ENCODE measurements around the gene ARL4D. TPM values are rescaled to one million over a fixed set of nuclear protein-coding genes. Genes with fewer than 3 reads are reported as not detected.

The ARL4D gene, protein sequence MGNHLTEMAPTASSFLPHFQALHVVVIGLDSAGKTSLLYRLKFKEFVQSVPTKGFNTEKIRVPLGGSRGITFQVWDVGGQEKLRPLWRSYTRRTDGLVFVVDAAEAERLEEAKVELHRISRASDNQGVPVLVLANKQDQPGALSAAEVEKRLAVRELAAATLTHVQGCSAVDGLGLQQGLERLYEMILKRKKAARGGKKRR
- 17.4 to 27.9 TPM (median 21.9 TPM) in 5 replicates for total RNA-seq (2022; extraction: Qiagen RNA extraction; ENCODE audit: low read depth)

GRCh38 chr17:43398724-43399595 lies at the start of gene ARL4D:
Gene ARL4D (plus strand): TSS chr17:43398993. CDS start chr17:43399733, 740 bp downstream.

Other genes with a start within 250 kb of the ARL4D start
- gene NBR1, start 227.8 kb upstream of the ARL4D start, total RNA-seq (2022; extraction: Qiagen RNA extraction; ENCODE audit: low read depth), result 33.5 to 45.9 TPM (median 41.3 TPM) in 5 replicates
- 0.49 to 2.3 TPM (median 1.2 TPM) in 5 replicates for gene TMEM106A, start 187.1 kb upstream of the ARL4D start, total RNA-seq (2022; extraction: Qiagen RNA extraction; ENCODE audit: low read depth)
- gene CCDC200, start 170.4 kb upstream of the ARL4D start, total RNA-seq (2022; extraction: Qiagen RNA extraction; ENCODE audit: low read depth), result not detected in 5 replicates
- not detected in 5 replicates for gene RNU2-1, start 165.0 kb upstream of the ARL4D start, total RNA-seq (2022; extraction: Qiagen RNA extraction; ENCODE audit: low read depth)
- gene DHX8, start 85.0 kb downstream of the ARL4D start, total RNA-seq (2022; extraction: Qiagen RNA extraction; ENCODE audit: low read depth), result 40.4 to 47.7 TPM (median 45.5 TPM) in 5 replicates
- 45.4 to 54.0 TPM (median 52.5 TPM) in 5 replicates for gene ETV4, start 147.3 kb downstream of the ARL4D start, total RNA-seq (2022; extraction: Qiagen RNA extraction; ENCODE audit: low read depth)